ENCODE data around the gene SIAH3. TPM values are rescaled to one million over a fixed set of nuclear protein-coding genes. Genes with fewer than 3 reads are reported as not detected.

Gene SIAH3
- total and polyA plus RNA-seq, 9 of the 15 experiments (the other 6 are each of a cell fraction or from before 2014, with no cell fraction given), result not detected

- ChIA-PET POLR2A (no interaction called here), CTCF (ENCODE audit: low intra/inter-chr PET ratio) (no interaction called here)
- no peak for FAIRE-seq
- 0% methylated on average over 12 of the region's 13 CpGs for WGBS (ENCODE audit: insufficient coverage, low coverage, missing lambda C conversion rate)
- Histone ChIP-seq H3K4me2 (ENCODE audit: insufficient read depth, low read length) (no peak overlapping the region), H3K79me2 (ENCODE audit: control insufficient read depth, insufficient read depth, low read length) (no peaks in the 10 kb centered on the region), H3K4me3 (no peak overlapping the region), H3K9me1 (ENCODE audit: control insufficient read depth, insufficient read depth, low read length) (no peaks in the 10 kb centered on the region), H3K27ac (ENCODE audit: extremely low read depth, low read depth, low read length) (no peak overlapping the region), H3K9me3 (replicated peaks; ENCODE audit: control insufficient read depth, insufficient read depth, low read depth, low read length) (no peaks in the 10 kb centered on the region), H3K9ac (ENCODE audit: insufficient read depth in 1 of 2, low read depth in 2 of 2, low read length in 2 of 2) (no peak overlapping the region), H3K4me1 (replicated peaks in 1 of 2; ENCODE audit: control insufficient read depth in 2 of 2, insufficient read depth in 2 of 2, low read length in 2 of 2) (no peaks in the 10 kb centered on the region), H3K36me3 (ENCODE audit: control insufficient read depth, insufficient read depth, low read length) (no peaks in the 10 kb centered on the region), H4K20me1 (replicated peaks; ENCODE audit: control insufficient read depth, insufficient read depth, low read length) (no peaks in the 10 kb centered on the region), H2AFZ (ENCODE audit: low read depth, low read length) (no peak overlapping the region), H3K27me3 (ENCODE audit: control insufficient read depth in 2 of 2, insufficient read depth in 2 of 2, low read length in 2 of 2) (peaks cover 0 to 8% of the 10 kb centered on the region in 2 experiments; a peak in 3 of 5 replicates)
- no peak for ATAC-seq
- no peak for DNase-seq (ENCODE audit: extremely low read depth in 1 of 4, low spot score in 3 of 4)
- intact Hi-C loops (cut with micrococcal nuclease), result no loop called here
- BruUV-seq (replicated peaks), result no TSS peak
- in situ Hi-C loops (cut with MboI), result no loop called here
- TF ChIP-seq RFX1 (IDR thresholded peaks at IDR 0.05) (no peak), FOXK1 (CRISPR knock-in tag; IDR thresholded peaks at IDR 0.05; ENCODE audit: borderline replicate concordance) (no peak), SMARCA4 (IDR thresholded peaks at IDR 0.05) (no peak), ZFP91 (CRISPR knock-in tag; IDR thresholded peaks at IDR 0.05) (no peak), ZEB2 (IDR thresholded peaks at IDR 0.05) (no peak), SP1 (CRISPR knock-in tag; IDR thresholded peaks at IDR 0.05) (no peak), ZNF766 (CRISPR knock-in tag; conservative IDR thresholded peaks at IDR 0.05) (no peak), ZNF184 (CRISPR knock-in tag; IDR thresholded peaks at IDR 0.05) (no peak)
Observed at GRCh38 chr13:45748941-45749759, 102.4 kb downstream of the SIAH3 start.
